ENCODE measurements around the gene HRH1.

- TF ChIP-seq, protein P1, sequence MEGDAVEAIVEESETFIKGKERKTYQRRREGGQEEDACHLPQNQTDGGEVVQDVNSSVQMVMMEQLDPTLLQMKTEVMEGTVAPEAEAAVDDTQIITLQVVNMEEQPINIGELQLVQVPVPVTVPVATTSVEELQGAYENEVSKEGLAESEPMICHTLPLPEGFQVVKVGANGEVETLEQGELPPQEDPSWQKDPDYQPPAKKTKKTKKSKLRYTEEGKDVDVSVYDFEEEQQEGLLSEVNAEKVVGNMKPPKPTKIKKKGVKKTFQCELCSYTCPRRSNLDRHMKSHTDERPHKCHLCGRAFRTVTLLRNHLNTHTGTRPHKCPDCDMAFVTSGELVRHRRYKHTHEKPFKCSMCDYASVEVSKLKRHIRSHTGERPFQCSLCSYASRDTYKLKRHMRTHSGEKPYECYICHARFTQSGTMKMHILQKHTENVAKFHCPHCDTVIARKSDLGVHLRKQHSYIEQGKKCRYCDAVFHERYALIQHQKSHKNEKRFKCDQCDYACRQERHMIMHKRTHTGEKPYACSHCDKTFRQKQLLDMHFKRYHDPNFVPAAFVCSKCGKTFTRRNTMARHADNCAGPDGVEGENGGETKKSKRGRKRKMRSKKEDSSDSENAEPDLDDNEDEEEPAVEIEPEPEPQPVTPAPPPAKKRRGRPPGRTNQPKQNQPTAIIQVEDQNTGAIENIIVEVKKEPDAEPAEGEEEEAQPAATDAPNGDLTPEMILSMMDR (IDR thresholded peaks at IDR 0.05) = no peak
- TF ChIP-seq EZH2phosphoT487 (IDR thresholded peaks at IDR 0.05) = no peak
Measured at GRCh38 chr3:11306817-11307589, 152.7 kb downstream of the HRH1 start.
